GM23338 (cell line): ENCODE measurements around the gene ATXN7L1. TPM values are rescaled to one million over a fixed set of nuclear protein-coding genes. Genes with fewer than 3 reads are reported as not detected.

Source experiments
- ATAC-seq: fragments of 200-7000 bp; cut with Tn5 transposase; 3 replicates; pipeline ENCODE4 v1.9.1; 2020
- DNase-seq: peaks from one replicate; pipeline ENCODE4 v3.0.0-alpha.2; 2015; ENCODE audit warnings: low spot score
- H2AFZ ChIP-seq: fragments of 200-600 bp; sonication (generic); 2 replicates; pipeline ENCODE4 v1.8.0; 2016; ENCODE audit warnings: antibody characterized with exemption, mild to moderate bottlenecking, moderate library complexity
- H3F3A ChIP-seq: fragments of 200-600 bp; sonication (generic); replicated peaks from 2 replicates; pipeline ENCODE4 v1.8.0; 2017; ENCODE audit warnings: antibody characterized with exemption, mixed run types, low read depth
- H3K27ac ChIP-seq: fragments of 200-600 bp; sonication (generic); 2 replicates; pipeline ENCODE4 v1.6.1; 2016; ENCODE audit warnings: low read depth
- H3K27me3 ChIP-seq: fragments of 200-600 bp; sonication (generic); 2 replicates; pipeline ENCODE4 v1.8.0; 2016; ENCODE audit warnings: mild to moderate bottlenecking, mixed run types, moderate library complexity; ENCODE audit not compliant: insufficient read depth
- H3K36me3 ChIP-seq: fragments of 200-600 bp; sonication (generic); 2 replicates; pipeline ENCODE4 v1.8.0; 2016; ENCODE audit warnings: mild to moderate bottlenecking; ENCODE audit not compliant: insufficient read depth
- H3K4me1 ChIP-seq: fragments of 200-600 bp; sonication (generic); 2 replicates; pipeline ENCODE4 v1.8.0; 2016; ENCODE audit warnings: mild to moderate bottlenecking, moderate library complexity; ENCODE audit not compliant: insufficient read depth
- H3K4me2 ChIP-seq: fragments of 200-600 bp; sonication (generic); 2 replicates; pipeline ENCODE4 v1.7.1; 2017; ENCODE audit warnings: mixed run types
- H3K4me3 ChIP-seq: fragments of 200-600 bp; sonication (generic); 2 replicates; pipeline ENCODE4 v1.6.1; 2016; ENCODE audit warnings: mixed run types
- H3K79me2 ChIP-seq: fragments of 200-600 bp; sonication (generic); replicated peaks from 2 replicates; pipeline ENCODE4 v1.8.0; 2017; ENCODE audit warnings: mild to moderate bottlenecking; ENCODE audit not compliant: insufficient read depth
- H3K9me2 ChIP-seq: fragments of 200-600 bp; sonication (generic); 2 replicates; pipeline ENCODE4 v1.8.0; 2017; ENCODE audit not compliant: insufficient read depth
- H4K20me1 ChIP-seq: fragments of 200-600 bp; sonication (generic); replicated peaks from 2 replicates; pipeline ENCODE4 v1.8.0; 2017; ENCODE audit warnings: mild to moderate bottlenecking; ENCODE audit not compliant: insufficient read depth
- H3K27ac Mint-ChIP-seq: 2 replicates; pipeline ENCODE4 v1.8.0; 2020; ENCODE audit warnings: inconsistent platforms, mild to moderate bottlenecking, moderate library complexity, mixed read lengths
- H3K27me3 Mint-ChIP-seq: 3 replicates; pipeline ENCODE4 v1.8.0; 2022; ENCODE audit warnings: low read depth, mild to moderate bottlenecking, moderate library complexity, mixed read lengths, inconsistent platforms; ENCODE audit not compliant: insufficient read depth, poor library complexity
- H3K36me3 Mint-ChIP-seq: 3 replicates; pipeline ENCODE4 v1.8.0; 2021; ENCODE audit warnings: low read depth, mild to moderate bottlenecking, inconsistent platforms, moderate library complexity, mixed read lengths
- H3K4me1 Mint-ChIP-seq: 3 replicates; pipeline ENCODE4 v1.8.0; 2020; ENCODE audit warnings: mild to moderate bottlenecking, inconsistent platforms, mixed read lengths
- H3K4me3 Mint-ChIP-seq: 3 replicates; pipeline ENCODE4 v1.8.0; 2021; ENCODE audit warnings: moderate library complexity, mild to moderate bottlenecking, inconsistent platforms, mixed read lengths
- H3K9me3 Mint-ChIP-seq: 3 replicates; pipeline ENCODE4 v1.8.0; 2020; ENCODE audit warnings: moderate library complexity, mild to moderate bottlenecking, inconsistent platforms, mixed read lengths
- CREB1 ChIP-seq: fragments of 250-450 bp; sonication (Bioruptor Pico); IDR thresholded peaks from 2 replicates; pipeline ENCODE4 v1.5.0; 2020; ENCODE audit warnings: low read depth, mild to moderate bottlenecking, moderate library complexity
- EZH2 ChIP-seq: fragments of 200-600 bp; sonication (generic); IDR thresholded peaks from one replicate; pipeline ENCODE4 v1.8.0; 2017; ENCODE audit warnings: antibody characterized with exemption, mild to moderate bottlenecking, low read depth; ENCODE audit not compliant: unreplicated experiment
- EZH2phosphoT487 ChIP-seq: fragments of 200-600 bp; sonication (generic); IDR thresholded peaks from one replicate; pipeline ENCODE4 v1.8.1; 2018; ENCODE audit warnings: antibody characterized with exemption; ENCODE audit not compliant: unreplicated experiment
- JUNB ChIP-seq: IDR thresholded peaks from one replicate; pipeline ENCODE4 v1.6.1; 2016; ENCODE audit warnings: antibody characterized with exemption; ENCODE audit not compliant: unreplicated experiment
- NANOG ChIP-seq: IDR thresholded peaks from 2 replicates; pipeline ENCODE4 v1.6.1; 2016; ENCODE audit warnings: antibody characterized with exemption, borderline replicate concordance
- POLR2AphosphoS5 ChIP-seq: IDR thresholded peaks from 2 replicates; pipeline ENCODE4 v1.6.1; 2016; ENCODE audit warnings: antibody characterized with exemption, low read depth
- STAT1 ChIP-seq: IDR thresholded peaks from one replicate; pipeline ENCODE4 v1.6.1; 2016; ENCODE audit warnings: antibody characterized with exemption; ENCODE audit not compliant: unreplicated experiment
- ZNF114 ChIP-seq: fragments of 250-450 bp; sonication (Bioruptor Pico); IDR thresholded peaks from 2 replicates; pipeline ENCODE4 v1.5.0; 2020; ENCODE audit warnings: mild to moderate bottlenecking, moderate library complexity
- ZNF331 ChIP-seq: fragments of 250-450 bp; sonication (Bioruptor Pico); IDR thresholded peaks from 2 replicates; pipeline ENCODE4 v1.5.0; 2020; ENCODE audit warnings: low read depth, mild to moderate bottlenecking, moderate library complexity
- polyA plus RNA-seq: library from polyadenylated mRNA; unstranded; fragments of >200 nt; fragmentation: Nextera tagmentation; extraction: Ambion mirVana; gene quantifications from 2 replicates; pipeline ENCODE4 v1.2.1, GENCODE V29; 2016
- total RNA-seq: library from RNA; depleted of rRNA; stranded (reverse); fragments of >200 nt; shearing (Covaris generic); gene quantifications from 2 replicates; pipeline ENCODE4 v1.2.3, GENCODE V29; 2014
- TF ChIP-seq, protein P1 (sequence below), 2 experiments: fragments of 200-600 bp in 1 of 2; sonication (generic) in 1 of 2; conservative IDR thresholded peaks; 2 replicates each; pipeline versions ENCODE4 v1.5.1 to v1.6.1; 2016 to 2017; ENCODE audit warnings: antibody characterized with exemption in 2 of 2, low read depth in 2 of 2, mild to moderate bottlenecking in 2 of 2, moderate library complexity in 1 of 2
- TF ChIP-seq, protein P2 (sequence below): fragments of 250-450 bp; sonication (Bioruptor Pico); IDR thresholded peaks from 2 replicates; pipeline ENCODE4 v1.5.0; 2020; ENCODE audit warnings: mild to moderate bottlenecking, moderate library complexity
- TF ChIP-seq, protein P3 (sequence below): IDR thresholded peaks from 2 replicates; pipeline ENCODE4 v1.6.1; 2016; ENCODE audit warnings: antibody characterized with exemption
- TF ChIP-seq, protein P4 (sequence below): IDR thresholded peaks from one replicate; pipeline ENCODE4 v1.6.1; 2018; ENCODE audit warnings: antibody characterized with exemption; ENCODE audit not compliant: unreplicated experiment

ATXN7L1 gene
- total and polyA plus RNA-seq, 2 experiments from 2014 or later: 22.8 to 29.8 TPM

DNA sequence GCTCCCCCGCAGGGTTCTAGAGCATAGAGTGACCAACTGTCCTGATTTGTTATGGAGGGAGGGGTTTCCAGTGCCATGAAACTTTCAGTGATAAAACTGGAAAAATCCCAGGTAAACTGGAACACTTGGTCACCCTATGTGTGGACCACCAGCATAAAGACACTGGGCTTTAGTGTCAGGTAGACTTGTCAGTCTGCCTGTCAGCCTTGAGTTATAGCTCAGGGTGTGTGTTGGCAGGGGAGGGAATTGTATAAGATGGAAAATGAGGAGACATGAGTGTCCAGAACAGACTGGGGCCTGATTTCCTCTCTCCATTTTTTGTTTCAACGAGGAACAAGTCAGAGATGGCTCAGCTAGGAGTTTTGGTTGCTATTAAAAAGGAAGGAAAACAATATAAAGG, 284.9 kb downstream of the ATXN7L1 start:
- DNase-seq (no peak), ATAC-seq (no peak)
- Histone ChIP-seq H3K27me3 (no peaks in the 10 kb centered on the region), H2AFZ (no peak overlapping the region), H3F3A (no peaks in the 10 kb centered on the region; the same call in 1 of the 2 replicates), H3K4me2 (no peak overlapping the region), H3K9me2 (no peaks in the 10 kb centered on the region), H3K4me3 (no peak overlapping the region), H4K20me1 (no peaks in the 10 kb centered on the region), H3K4me1 (peaks cover 3% of the 10 kb centered on the region), H3K79me2 (no peaks in the 10 kb centered on the region), H3K27ac (no peak overlapping the region), H3K36me3 (no peaks in the 10 kb centered on the region)
- Mint-ChIP-seq H3K27ac (no peak overlapping the region), H3K4me3 (no peak overlapping the region), H3K27me3 (peaks cover 4% of the 10 kb centered on the region), H3K9me3 (no peaks in the 10 kb centered on the region), H3K4me1 (peaks cover 19% of the 10 kb centered on the region), H3K36me3 (no peaks in the 10 kb centered on the region)
- TF ChIP-seq, protein P1, sequence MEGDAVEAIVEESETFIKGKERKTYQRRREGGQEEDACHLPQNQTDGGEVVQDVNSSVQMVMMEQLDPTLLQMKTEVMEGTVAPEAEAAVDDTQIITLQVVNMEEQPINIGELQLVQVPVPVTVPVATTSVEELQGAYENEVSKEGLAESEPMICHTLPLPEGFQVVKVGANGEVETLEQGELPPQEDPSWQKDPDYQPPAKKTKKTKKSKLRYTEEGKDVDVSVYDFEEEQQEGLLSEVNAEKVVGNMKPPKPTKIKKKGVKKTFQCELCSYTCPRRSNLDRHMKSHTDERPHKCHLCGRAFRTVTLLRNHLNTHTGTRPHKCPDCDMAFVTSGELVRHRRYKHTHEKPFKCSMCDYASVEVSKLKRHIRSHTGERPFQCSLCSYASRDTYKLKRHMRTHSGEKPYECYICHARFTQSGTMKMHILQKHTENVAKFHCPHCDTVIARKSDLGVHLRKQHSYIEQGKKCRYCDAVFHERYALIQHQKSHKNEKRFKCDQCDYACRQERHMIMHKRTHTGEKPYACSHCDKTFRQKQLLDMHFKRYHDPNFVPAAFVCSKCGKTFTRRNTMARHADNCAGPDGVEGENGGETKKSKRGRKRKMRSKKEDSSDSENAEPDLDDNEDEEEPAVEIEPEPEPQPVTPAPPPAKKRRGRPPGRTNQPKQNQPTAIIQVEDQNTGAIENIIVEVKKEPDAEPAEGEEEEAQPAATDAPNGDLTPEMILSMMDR (conservative IDR thresholded peaks at IDR 0.05; ENCODE audit: low read depth in 2 of 2): no peak
- TF ChIP-seq, protein P2, sequence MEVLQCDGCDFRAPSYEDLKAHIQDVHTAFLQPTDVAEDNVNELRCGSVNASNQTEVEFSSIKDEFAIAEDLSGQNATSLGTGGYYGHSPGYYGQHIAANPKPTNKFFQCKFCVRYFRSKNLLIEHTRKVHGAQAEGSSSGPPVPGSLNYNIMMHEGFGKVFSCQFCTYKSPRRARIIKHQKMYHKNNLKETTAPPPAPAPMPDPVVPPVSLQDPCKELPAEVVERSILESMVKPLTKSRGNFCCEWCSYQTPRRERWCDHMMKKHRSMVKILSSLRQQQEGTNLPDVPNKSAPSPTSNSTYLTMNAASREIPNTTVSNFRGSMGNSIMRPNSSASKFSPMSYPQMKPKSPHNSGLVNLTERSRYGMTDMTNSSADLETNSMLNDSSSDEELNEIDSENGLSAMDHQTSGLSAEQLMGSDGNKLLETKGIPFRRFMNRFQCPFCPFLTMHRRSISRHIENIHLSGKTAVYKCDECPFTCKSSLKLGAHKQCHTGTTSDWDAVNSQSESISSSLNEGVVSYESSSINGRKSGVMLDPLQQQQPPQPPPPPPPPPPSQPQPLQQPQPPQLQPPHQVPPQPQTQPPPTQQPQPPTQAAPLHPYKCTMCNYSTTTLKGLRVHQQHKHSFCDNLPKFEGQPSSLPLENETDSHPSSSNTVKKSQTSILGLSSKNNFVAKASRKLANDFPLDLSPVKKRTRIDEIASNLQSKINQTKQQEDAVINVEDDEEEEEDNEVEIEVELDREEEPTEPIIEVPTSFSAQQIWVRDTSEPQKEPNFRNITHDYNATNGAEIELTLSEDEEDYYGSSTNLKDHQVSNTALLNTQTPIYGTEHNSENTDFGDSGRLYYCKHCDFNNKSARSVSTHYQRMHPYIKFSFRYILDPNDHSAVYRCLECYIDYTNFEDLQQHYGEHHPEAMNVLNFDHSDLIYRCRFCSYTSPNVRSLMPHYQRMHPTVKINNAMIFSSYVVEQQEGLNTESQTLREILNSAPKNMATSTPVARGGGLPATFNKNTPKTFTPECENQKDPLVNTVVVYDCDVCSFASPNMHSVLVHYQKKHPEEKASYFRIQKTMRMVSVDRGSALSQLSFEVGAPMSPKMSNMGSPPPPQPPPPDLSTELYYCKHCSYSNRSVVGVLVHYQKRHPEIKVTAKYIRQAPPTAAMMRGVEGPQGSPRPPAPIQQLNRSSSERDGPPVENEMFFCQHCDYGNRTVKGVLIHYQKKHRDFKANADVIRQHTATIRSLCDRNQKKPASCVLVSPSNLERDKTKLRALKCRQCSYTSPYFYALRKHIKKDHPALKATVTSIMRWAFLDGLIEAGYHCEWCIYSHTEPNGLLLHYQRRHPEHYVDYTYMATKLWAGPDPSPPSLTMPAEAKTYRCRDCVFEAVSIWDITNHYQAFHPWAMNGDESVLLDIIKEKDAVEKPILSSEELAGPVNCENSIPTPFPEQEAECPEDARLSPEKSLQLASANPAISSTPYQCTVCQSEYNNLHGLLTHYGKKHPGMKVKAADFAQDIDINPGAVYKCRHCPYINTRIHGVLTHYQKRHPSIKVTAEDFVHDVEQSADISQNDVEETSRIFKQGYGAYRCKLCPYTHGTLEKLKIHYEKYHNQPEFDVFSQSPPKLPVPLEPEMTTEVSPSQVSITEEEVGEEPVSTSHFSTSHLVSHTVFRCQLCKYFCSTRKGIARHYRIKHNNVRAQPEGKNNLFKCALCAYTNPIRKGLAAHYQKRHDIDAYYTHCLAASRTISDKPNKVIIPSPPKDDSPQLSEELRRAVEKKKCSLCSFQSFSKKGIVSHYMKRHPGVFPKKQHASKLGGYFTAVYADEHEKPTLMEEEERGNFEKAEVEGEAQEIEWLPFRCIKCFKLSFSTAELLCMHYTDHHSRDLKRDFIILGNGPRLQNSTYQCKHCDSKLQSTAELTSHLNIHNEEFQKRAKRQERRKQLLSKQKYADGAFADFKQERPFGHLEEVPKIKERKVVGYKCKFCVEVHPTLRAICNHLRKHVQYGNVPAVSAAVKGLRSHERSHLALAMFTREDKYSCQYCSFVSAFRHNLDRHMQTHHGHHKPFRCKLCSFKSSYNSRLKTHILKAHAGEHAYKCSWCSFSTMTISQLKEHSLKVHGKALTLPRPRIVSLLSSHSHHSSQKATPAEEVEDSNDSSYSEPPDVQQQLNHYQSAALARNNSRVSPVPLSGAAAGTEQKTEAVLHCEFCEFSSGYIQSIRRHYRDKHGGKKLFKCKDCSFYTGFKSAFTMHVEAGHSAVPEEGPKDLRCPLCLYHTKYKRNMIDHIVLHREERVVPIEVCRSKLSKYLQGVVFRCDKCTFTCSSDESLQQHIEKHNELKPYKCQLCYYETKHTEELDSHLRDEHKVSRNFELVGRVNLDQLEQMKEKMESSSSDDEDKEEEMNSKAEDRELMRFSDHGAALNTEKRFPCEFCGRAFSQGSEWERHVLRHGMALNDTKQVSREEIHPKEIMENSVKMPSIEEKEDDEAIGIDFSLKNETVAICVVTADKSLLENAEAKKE (CRISPR knock-in tag): no peak
- TF ChIP-seq ZNF331 (CRISPR knock-in tag) (no peak), CREB1 (CRISPR knock-in tag) (no peak), STAT1 (no peak), POLR2AphosphoS5 (no peak), EZH2phosphoT487 (no peak), ZNF114 (CRISPR knock-in tag) (no peak), EZH2 (no peak), NANOG (no peak), JUNB (no peak)
- TF ChIP-seq, protein P3, sequence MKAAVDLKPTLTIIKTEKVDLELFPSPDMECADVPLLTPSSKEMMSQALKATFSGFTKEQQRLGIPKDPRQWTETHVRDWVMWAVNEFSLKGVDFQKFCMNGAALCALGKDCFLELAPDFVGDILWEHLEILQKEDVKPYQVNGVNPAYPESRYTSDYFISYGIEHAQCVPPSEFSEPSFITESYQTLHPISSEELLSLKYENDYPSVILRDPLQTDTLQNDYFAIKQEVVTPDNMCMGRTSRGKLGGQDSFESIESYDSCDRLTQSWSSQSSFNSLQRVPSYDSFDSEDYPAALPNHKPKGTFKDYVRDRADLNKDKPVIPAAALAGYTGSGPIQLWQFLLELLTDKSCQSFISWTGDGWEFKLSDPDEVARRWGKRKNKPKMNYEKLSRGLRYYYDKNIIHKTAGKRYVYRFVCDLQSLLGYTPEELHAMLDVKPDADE: no peak
- TF ChIP-seq, protein P4, sequence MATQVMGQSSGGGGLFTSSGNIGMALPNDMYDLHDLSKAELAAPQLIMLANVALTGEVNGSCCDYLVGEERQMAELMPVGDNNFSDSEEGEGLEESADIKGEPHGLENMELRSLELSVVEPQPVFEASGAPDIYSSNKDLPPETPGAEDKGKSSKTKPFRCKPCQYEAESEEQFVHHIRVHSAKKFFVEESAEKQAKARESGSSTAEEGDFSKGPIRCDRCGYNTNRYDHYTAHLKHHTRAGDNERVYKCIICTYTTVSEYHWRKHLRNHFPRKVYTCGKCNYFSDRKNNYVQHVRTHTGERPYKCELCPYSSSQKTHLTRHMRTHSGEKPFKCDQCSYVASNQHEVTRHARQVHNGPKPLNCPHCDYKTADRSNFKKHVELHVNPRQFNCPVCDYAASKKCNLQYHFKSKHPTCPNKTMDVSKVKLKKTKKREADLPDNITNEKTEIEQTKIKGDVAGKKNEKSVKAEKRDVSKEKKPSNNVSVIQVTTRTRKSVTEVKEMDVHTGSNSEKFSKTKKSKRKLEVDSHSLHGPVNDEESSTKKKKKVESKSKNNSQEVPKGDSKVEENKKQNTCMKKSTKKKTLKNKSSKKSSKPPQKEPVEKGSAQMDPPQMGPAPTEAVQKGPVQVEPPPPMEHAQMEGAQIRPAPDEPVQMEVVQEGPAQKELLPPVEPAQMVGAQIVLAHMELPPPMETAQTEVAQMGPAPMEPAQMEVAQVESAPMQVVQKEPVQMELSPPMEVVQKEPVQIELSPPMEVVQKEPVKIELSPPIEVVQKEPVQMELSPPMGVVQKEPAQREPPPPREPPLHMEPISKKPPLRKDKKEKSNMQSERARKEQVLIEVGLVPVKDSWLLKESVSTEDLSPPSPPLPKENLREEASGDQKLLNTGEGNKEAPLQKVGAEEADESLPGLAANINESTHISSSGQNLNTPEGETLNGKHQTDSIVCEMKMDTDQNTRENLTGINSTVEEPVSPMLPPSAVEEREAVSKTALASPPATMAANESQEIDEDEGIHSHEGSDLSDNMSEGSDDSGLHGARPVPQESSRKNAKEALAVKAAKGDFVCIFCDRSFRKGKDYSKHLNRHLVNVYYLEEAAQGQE: no peak
